Glomerular endothelial cell (primary cell): ENCODE measurements around the gene CACNA1D. TPM values are rescaled to one million over a fixed set of nuclear protein-coding genes. Genes with fewer than 3 reads are reported as not detected.
"Not testable (repeated sequence)": the region's sequence is repeated elsewhere in the genome, so short reads cannot be mapped to it uniquely, and the experiment has no call there.

ENCODE experiments used
- DNase-seq: peaks from one replicate; pipeline ENCODE4 v3.0.0-alpha.2; 2011; ENCODE audit warnings: low read depth, low spot score; ENCODE audit errors: extremely low read depth
- total RNA-seq: library from RNA; depleted of rRNA; stranded (reverse); fragments of >200 nt; gene quantifications from 2 replicates; pipeline ENCODE4 v1.2.3, GENCODE V29; 2015

The CACNA1D gene
- total RNA-seq, 1 donor from 2014 or later, result not detected

DNA sequence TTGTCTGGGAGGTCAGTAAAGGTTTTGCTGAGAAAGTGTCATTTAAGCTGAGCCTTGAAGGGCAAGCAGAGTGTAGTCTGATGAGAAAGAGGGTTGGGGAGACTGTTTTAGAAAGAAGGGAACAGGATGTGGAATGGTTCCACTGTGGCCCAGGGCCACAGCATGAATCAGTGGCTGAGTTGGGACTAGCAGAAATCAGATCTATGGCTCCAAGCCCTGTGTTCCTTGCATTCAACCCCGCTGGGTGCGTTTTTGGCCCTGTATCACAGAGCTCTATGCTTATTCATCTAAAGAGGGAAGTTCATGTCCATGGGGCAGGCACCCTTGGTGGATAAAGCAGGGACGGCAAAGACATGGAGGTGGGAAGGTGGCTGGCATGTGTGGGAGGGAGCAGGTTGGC is 151.3 kb downstream of the CACNA1D start:
- DNase-seq, result no peak

DNA sequence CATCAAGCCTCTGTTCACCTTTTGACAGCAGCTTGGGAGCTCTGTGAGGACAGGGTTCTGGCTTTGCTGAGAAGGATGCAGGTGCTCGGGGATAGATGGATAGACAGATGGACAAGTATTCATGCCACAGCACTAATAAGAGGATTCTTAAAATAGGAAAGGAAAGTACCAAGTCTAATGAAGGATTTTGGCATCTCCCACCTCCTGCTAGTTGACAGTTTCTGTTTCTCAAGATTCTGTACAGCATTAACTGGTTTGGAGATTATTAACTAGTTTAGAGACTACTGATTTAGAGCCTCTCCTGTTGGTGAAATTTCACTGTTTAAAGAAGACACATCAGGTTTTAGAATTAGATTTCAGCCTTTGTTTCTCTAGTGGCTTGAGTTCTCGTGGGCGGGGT is 152.3 kb downstream of the CACNA1D start:
- DNase-seq, result no peak

DNA sequence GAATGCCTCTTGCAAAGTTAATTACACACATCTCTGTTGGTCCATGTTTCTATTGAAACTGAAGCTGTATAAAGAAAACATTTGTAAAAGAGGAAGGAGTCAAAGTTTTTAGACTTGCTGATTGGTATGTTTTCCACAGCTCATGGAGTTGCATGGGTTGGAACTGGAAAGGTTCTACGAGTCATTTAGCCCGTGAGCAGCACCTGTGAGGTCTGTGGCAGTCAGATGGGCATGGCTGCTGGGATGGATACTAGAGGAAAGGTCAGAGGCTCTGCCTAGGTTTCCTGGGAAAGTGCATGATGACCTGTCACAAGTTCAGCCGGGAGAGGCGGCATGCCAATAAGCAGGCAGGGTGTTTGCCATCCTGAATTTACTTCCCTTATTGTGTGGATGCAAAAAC is 155.4 kb downstream of the CACNA1D start:
- DNase-seq, result no peak

DNA sequence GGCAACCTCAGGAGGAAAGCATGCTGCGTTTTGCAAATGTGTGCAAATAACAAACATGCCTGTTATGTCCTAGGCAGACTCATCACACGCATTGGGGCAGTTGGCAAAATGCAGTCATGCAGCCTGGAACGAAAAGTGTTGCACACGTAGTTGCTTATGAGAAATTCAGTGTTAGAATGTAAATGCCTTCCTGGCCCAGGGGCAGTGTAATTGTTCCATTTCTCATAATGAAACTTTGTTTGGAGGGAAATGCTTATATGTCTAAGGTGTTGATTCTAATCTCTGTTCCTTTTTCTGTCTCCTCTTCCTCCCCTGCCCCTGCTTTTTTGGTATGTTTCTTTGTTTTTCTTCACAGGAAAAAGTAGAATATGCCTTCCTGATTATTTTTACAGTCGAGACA is 156.0 kb downstream of the CACNA1D start:
- DNase-seq, result no peak

DNA sequence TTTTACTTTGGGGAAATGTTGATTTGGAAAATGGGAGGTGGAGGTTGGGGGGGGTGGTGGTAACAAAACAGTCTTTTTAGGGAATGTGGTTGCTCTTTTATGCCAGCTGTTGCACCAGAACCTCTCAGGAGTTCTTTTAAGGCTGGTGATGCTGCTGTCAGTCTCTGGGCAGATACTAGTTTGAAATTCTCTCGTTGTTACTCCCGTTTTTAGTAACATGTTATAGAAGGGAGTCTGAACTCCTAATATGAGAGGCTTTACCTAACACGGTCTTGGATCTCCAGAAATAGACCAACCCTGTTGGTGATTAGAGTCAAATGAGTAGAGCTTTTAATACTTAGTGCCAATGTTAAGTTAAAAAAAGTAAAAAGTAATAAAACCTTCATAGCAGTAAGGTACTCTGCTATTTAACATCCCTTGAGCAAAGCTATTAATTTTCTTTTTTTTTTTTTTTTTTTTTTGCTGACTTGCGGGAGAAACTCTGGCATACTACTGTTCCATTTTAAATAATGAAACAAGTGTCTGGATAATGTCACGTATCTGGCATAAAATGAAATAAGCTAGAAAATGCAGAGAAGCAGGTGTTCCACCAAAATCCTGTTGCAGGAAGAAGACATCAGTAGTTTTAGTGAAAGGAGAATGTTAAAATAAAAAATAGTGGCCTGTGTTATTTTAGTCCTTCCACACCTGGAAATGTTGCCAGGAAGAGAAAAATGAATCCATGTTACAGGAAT is 156.7 kb downstream of the CACNA1D start:
- no peak for DNase-seq

DNA sequence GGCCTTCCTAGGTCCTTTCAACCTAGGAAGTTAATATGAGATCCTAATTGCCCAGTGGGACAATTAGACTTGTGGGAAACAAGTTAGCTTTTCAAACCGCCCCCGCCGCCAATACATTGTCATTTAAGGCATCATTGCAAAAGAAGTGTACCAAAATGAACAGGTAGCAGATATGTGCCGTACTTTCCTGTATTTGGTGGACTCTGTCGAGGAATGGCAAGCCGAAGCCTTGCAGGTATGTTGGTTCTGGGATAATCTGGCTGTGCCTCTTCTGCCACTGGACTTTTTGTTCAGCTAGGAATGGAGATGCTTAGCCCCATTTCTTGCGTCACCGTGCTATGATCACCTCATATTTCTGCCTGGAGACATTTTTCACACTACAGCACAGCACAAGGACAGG is 157.5 kb downstream of the CACNA1D start:
- DNase-seq, result no peak

DNA sequence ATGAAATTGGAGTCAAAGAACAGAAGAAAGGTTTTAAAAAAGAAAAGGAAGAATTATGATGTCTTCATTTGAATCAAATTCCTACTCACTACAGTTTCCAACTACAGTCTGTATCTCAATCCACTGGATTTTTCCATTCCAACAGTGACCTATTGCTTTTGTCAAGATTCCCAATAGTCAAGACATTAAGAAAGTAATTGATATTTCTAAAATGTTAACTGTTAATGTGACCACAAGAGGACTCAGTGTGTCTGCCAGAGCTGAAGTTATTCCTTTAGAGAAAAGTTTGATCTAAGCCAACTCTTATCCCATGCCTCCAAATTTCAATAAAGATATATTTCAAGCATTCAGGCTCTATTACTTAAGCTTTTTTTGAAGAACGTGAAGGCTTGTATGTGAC is 163.2 kb downstream of the CACNA1D start:
- no peak for DNase-seq

DNA sequence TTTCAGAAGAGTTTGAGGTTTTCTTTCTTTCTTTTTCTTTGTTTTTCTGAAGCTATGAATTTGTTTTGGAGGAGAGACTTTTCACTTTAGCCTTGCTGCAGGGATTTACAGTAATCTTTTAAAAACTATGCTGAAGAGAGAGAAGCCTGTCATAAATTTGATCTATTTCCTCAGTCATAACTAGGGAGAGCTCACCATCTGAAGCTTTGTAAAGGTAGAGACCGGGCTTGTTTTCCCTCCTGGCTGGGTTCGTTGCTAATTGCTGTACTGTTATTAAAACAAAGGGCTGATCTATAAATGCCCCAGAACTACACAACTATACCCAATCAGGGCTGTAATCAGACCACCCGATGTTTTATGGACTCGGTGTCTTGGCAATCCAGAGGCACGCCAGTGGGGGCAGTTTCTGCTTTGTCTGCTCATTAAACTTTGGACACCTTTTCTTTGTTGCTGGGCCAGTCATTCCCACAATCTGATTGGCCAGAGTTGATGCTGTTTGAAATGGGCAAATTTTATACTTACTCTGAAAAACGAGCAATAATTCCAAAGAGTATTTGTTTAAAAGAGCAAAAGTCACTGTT is 164.3 kb downstream of the CACNA1D start:
- no peak for DNase-seq

DNA sequence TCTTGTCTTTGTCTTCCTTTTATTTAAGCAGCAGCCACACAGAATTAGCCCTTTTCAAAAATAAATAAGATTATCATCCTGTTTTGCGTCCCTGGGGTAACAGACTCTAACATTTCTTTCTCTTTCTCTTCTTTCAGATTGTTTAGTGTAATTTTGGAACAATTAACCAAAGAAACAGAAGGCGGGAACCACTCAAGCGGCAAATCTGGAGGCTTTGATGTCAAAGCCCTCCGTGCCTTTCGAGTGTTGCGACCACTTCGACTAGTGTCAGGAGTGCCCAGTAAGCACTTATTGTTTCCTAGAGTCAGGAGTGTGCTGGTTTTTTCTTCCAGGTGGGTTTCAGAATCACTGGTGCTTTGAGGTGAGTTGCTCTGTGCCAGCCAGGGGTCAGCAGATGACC is 165.6 kb downstream of the CACNA1D start:
- DNase-seq, result no peak

DNA sequence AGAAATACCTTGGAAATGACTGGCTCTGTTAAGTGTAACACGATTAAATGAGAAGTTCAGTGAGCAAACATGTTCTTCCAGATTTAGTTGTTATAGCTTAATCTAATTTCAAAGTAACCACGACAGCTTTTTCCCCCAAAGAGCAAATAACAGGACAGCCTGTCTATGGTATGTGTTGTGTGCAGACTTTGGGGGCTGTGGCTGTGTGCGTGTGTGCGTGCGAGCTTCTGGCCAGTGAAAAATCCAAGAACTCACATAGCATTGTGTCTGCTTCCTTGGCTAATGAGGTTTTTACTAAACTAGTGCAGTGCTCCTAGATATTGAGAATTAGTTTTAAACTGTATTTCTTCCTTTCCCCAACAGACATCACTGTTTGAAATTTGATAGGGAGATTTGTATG is 167.1 kb downstream of the CACNA1D start:
- DNase-seq, result no peak

DNA sequence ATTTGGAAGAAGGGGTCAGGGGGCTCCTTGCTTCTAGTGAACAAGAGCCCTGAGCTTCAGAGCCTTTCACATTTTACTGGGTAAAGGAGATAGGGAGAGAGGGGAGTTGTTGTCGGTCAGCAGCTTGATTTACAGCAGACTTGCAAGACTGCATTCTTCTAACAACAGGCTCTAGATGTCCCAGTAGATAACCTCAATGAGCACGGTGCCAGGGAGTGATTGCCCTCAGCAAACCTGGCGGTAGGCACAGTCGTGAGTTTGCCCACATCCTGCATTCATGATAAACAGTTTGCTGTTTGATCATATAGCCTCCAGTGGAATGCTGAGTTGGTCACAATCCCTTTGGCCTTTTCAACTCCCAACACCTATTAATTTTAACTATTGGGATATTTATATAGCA is 170.4 kb downstream of the CACNA1D start:
- not testable (repeated sequence) for DNase-seq

DNA sequence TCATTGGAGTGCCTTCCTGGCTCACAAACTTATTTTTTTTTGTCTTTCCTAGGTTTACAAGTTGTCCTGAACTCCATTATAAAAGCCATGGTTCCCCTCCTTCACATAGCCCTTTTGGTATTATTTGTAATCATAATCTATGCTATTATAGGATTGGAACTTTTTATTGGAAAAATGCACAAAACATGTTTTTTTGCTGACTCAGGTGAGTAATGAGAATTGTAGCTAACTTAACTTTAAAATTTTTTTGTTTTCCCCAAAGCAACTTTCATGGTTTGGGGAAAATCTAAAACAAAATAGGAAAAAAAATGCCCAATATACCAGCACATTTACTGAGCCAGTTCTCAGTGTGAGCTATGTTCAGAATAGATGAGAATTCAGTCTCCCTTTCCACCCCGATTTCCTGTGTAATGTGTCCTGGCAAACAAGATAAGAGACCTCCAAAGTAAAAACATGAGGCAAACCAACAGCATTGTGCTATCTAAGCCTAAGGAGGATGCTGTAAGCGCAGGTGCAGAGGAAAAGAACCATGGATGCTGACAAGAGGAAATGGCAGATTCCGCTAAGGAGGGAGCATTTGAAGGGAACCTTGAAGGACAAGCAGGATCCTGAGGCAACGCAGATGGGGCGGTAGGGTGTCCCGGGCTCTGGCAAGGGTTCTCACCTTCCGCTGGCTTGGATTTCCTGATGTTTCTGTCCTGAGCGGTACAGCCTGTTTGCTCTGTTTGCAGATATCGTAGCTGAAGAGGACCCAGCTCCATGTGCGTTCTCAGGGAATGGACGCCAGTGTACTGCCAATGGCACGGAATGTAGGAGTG is 171.4 kb downstream of the CACNA1D start:
- no peak for DNase-seq

DNA sequence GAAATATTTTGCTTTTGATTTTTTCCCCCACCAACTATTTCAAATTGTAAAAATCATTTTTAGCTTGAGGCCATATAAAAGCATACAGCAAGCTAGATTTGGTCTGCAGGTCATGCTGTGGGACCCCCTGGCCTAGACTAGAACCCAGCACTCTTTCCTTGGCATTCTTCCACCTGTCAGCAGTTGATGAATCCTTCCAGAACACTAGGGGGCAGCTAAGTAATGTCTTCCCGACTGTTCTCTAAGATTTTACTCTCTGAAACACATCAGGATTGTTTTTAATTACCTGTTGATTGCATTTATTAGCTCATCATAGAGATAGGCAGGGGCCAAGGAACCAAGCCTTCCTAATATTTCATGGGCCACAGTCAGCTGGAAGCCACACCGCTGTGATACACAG is 174.5 kb downstream of the CACNA1D start:
- DNase-seq, result no peak

DNA sequence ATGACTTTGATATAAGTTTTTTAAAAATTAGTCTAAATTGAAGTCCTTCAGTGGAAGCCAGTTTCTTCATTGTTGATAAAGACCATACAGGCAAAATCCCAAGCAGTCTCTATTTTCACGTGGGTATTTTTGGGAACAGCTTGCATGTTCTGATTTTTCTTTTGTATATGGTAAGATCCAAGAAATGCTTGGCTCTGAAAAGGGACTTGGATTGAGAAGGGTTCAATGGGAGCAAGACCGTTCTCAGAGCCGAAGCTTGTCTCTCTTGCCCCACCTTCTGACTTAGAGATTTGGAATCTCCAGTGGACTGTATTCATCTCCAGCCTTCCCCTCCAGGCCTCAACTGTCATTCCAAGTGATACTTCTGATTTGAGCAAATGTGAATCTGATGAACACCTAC is 176.3 kb downstream of the CACNA1D start:
- no peak for DNase-seq

DNA sequence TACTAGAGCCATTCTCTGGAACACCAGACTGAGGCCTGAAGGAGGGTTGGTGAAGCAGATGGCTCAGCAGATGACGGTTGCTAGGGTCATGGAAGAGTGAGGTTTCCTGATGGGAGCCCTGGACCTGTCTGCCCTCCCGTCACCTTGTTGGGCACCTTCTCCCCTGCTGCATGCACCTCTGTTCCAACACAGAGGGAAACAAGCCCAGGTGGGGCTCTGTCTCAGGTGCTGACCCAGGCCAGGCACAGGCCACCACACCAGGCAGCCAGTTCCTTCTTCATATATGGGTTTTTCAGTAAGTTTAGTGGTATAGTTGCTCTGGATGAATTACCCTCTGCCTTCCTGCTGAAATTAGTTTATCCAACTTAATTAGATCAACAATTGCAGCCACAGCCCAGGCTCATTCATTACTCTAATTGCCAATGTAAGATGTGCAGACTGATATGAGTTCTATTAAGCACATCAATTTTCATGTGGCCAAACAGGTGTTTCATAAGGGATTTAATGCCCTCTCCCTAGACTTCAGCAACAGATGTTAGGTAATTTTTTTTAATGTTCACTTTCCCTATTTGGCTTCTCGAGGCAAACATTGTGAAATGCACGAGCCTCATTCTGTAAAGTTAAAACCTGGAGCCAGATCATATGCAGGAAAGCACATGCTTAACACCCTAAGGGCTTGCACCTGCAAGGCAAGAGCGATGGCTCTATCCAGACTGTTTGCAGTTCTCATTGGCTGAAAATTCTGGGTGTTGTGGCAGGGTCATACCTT is 177.0 kb downstream of the CACNA1D start:
- DNase-seq, result no peak

DNA sequence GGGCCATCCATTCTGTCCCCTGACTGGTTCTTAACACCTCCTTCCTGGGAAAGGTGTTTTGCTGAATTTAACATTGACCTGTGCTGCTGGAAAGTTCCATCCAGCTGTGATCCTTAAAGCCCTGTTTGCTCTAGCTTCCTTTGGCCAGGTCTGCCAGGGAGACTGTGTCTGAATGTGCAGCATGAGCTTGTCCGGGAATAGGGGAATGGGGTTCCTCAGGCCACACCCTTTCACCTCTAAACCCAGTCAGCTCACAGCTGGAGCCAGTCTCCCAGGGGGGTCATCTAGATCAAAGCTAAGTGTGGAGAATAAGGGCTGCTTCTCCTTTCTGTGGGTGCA is 177.5 kb downstream of the CACNA1D start:
- no peak for DNase-seq

DNA sequence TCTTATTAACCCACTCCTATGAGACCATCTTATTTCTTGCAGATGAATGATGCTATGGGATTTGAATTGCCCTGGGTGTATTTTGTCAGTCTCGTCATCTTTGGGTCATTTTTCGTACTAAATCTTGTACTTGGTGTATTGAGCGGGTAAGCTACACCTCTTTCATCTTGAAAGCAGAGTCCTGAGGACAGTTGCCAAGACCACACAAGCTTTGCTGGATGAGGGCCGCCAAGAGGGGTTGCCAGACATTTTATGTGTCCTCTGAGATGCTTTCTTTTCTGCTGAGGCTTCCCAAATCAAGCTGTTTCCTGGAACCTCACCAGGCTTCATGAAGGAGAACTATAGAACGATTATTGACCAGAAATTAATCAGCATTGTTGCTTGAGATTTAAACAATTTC is 178.6 kb downstream of the CACNA1D start:
- DNase-seq, result no peak

DNA sequence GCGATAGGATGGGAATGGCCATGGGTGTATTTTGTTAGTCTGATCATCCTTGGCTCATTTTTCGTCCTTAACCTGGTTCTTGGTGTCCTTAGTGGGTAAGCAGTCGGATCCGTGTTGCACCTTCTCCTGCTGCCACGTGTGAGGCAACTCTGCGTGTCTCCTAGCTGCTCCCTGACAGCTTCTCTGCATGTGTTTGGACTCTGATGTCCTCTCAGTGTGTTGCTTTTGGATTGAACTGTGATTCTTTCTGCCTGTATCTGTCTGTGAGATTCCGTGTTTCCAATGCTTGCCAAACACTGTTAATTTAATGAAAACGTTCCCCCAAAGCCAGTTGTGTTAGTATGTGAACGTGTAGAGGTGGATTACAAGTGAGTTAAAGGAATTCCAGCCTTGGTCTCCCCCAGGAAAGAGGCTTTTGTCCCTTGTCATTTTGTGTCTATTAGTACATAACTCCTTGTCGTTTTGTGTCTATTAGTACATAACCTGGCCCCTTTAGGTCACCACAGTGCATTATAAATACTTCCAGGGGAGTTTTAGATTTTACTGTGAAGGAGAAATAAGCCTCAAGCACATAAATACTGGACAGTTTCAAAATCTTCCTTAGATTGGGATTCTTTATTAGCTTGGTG is 179.4 kb downstream of the CACNA1D start:
- no peak for DNase-seq

DNA sequence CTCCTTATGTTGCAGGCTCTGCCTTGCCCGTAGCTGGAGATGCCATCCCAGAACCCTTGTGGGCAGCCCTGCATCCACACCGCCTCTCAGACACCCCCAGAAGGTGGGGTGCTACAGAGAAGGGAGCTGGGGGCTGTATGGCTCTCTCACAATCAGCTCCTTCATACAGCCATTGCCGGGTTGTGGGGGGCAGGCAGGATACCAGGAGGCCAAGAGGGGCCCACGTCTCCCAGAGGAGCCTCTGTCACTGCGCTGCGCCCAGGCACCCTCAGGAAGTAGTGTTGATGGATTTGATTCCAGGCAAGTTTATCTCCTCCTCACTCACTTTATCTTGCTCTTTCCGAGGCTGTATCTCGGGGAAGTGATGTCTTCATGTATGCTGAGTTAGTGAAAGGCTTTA is 180.2 kb downstream of the CACNA1D start:
- DNase-seq, result no peak

DNA sequence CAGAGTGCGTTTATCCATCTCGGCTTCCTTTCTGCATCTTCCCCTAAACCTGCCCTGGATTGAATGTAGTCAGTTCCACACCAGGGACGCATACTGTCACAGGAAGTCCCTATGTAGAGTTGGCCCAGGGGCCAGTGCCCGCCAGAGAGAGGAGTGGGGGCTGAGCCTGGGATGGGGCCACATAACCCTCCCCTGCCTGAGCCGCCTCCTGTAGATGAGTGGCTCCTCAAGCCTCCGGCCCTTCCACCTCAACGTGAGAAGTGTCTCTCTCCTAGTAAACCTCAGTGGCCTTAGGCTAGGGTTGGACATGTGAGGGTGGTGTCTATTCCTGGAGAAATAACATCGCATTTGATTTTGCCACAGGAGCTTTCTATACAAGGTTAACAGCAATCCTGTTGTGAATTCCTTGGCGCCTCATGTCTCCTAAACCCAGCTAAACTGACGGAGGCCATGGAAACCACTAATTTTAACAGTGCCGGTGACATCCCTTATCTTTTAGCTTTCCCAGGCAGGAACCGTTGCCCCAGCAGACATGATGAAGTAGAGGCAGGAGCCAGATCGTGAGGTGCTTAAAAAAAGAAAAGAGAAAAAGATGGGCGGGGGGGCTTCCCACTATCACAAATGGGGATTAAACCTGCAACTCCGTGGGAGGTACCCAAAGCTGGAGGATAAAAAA is 180.7 kb downstream of the CACNA1D start:
- no peak for DNase-seq
